ENCODE data around the gene KRT6A.

The KRT6A gene

DNA sequence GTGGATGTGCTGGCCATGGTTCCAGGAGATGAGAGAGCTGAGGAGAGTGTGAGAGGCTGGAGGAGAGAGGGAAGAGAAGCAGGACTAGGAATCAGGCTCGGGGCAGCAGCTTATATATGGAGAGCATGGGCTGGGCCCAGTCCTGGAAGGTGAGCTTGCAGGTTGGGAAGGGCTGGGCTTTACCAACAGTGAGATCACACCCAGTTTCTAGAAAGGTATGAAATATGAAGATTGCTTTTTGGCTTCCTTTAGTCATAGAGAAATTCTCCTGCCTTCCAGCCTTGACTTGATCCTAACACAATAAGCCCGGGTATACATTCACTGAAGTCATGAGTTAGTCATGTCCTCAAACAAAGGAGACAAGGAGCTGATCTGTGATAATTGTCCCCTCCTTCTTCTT, at the start of gene KRT6A:
Gene KRT6A, minus strand, starts transcription at position 86 of the 400 bp plus-strand sequence. Its CDS starts 69 bp downstream, at position 17.
- FAIRE-seq (no peak), DNase-seq (ENCODE audit: low spot score) (no peak)

DNA sequence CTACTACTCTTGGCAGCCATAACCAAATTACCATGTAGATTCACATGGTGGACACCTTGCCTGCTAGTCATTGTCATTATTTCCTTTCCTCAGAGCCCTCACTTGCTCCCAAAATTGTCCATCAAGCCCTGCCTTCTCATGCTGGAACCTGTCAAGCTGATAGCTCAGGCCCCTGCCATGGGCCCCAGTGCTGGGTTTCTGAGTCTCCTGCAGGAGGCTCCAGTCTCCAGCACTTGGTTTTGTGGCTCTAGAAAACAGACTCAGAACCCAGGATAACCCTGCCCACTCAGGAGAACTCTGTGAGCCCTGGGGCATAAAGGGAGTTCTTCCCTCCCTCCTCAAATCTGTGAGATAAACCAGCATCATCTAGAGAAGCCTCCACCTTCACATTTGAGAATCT, 49.1 kb upstream of the KRT6A start:
- no peak for FAIRE-seq

DNA sequence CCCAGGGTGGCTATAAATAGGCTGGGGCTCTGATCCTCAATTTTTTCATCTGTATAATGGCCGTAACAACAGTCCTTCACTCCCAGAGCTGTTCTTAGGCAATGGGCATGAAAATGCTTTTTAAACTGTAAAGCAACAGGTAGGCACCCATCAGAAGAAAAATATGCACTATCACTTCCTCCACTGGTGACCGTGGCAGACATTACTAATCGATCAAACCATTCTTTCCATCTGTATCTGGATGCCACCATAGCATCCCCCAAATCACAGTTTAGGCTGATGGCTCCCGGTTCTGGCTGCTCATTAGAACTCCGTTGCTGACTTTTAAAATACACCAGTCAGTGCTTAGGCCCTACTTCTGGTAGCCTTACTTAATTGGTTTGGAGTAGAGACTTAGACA, 48.7 kb upstream of the KRT6A start:
- FAIRE-seq = peak; percentile 37
- no peak for DNase-seq (ENCODE audit: low spot score)

More for the DNA sequence above, 49.1 kb upstream of the KRT6A start:
- DNase-seq (ENCODE audit: low spot score) = no peak

DNA sequence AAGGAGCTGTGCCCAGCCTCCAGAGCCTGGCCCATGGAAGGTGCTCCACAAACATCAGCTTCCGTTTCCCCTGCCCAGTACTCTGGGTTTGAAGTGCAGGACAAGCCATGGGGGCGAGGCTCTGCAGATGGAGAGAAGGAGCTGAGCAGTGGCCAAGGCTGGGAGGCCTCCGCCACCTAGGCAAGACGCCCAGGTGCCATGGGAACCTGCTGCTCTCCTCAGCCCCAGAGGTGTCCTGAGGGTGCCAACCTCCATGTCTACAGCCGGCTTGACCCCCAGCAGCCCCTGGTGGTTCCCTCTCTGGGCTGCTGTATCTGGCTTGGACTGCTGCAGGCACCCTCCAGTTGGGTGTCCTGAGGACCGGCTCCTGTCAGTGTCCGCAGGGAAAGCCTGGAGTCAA, 47.5 kb upstream of the KRT6A start:
- DNase-seq (ENCODE audit: low spot score) (no peak), FAIRE-seq (no peak)

DNA sequence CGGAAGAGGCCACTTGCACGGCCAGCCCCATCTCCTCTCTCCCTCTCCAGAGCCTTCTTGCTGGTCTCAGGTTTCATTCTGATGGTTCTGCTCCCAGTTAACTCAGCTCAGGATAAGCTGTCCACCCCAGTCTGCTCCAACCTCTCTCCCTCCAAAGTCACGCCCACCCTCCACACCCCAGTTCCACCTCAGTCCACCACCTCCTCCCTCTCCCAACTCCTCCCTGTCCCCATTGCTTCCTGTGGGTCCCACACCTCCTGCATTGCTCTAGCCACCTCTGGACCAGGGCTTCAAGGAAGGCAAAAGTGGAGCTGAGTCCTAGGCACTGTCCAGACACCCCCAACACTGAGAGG, 46.7 kb upstream of the KRT6A start:
- no peak for FAIRE-seq
- no peak for DNase-seq (ENCODE audit: low spot score)

DNA sequence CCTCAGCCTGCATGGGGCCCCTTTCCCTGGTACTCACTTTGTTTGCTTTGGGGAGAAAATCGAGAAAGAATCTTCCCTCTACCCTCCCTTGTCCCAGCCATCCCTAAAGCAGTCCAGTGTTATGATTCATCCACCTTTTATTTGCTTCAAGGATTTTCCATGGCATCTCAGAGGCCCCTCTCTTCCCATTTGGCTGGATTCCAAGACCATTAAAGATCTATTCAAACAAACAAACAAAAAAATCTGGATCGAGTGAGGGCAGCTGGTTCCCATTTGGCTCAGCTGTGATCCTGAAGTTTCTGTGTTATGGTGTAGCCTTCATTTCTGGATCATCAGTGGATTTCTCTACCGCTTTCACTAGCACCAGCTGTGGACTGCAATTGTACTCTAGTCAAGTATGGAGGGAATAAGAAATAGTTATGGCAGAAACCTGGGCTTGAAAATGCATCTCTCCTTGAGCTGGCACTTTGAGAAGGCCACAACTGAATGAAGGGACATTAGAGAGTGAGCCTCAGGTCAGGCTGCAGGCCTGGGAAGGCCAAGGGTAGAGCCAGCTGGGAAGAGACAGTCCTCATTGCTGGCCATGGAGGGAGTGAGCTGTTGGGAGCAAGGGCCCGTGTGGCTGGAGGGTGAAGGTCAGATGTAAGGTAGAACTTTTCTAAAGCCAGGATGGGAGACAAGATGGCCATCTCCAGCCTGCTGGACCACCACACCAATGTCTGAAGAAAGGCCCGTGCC, 46.2 kb upstream of the KRT6A start:
- FAIRE-seq (peak; percentile 46), DNase-seq (ENCODE audit: low spot score) (peak; percentile 86)

DNA sequence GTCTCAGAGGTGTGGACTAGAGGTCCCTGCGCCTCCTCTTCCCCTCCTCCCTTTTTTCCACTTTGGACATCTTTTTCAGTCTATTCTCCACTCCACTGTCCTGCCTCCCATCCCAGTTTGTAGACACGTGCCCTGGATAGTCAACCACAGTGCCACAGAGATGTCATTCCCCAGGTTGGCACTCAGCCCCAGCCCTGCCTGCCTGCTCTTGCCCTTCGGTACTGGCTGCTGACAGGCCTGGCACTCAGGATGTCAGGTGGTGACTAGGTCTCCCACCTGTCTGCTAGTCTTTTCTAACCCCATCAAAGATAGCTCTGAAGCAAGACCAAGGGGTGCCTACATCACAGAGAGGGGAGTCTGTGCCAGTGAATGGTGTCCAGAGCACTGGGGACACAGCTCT, 44.0 kb upstream of the KRT6A start:
- FAIRE-seq (no peak), DNase-seq (ENCODE audit: low spot score) (no peak)

DNA sequence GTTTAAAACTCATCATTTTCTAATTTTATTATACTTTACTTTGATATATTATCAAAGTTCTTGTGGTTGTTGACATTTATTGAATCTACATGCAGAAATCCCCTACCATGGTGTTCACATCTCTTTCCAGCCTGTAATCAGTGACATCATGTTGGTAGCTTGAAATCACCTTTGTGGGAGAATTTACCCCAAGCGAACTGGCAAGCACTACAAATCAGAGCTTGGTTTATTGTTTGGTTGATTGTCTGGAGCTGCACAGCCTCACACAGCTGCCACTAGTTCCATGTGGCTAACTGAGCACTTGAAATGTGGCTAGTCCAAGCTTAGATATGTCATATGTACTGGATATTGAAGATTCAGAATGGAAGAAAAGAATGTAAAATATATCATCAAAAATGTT, 42.5 kb upstream of the KRT6A start:
- DNase-seq (ENCODE audit: low spot score) = no peak
- FAIRE-seq = no peak

DNA sequence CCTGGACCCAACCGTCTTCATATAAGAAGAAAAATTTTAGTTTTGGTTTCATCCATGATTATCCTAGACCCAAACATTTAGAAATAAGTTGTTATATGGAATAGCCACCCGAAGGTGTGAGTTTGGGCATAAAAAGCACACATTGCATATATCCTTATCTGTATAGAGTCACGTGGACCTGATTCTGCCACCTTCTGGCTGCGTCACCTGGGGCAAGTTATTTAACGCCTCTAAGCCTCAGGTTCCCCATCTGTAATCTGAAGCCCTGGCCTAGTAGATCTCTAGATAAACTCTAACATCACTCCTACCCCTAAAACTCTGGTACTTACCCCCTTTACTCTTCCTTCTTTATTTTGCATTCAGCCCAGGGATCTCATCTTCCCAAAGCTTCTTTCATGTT, 41.4 kb upstream of the KRT6A start:
- FAIRE-seq = no peak
- no peak for DNase-seq (ENCODE audit: low spot score)

DNA sequence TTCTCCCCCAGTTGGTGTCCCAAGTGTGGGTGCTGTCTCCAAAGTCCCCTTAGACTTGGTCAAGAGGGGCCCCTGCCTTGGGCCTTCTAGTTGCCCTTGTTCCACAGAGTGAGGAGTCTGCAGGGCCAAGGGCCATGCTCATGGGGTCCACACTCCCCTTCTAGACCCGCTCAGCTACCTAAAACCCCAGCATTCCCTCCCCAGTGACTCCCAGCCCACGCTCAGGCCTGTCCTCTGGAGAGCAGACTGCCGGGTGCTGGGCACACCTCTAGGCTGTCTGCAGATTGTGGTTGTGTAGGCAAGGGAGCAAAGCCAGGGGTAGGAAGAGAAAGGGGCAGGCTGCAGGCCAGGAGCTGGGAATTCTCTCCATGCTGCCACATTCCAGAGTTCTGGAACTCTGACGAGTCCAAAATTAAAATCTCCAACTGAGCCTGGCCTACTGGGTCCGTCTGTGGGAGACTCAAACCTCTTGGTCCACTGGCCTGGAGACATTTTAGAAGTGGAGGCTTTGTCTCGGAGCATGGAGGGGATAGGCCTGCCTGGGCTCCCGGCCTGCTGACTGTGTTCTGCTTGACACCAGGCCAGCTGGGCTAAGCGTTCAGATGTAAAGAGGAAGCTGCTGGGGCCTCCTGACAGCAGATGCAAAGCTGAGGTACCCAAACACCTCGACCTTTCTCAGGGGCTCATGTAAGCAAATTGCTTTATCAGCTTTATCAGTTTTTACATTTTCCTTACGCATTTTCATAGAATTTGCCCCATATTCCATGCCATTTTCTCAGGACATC, 40.8 kb upstream of the KRT6A start:
- FAIRE-seq (no peak), DNase-seq (ENCODE audit: low spot score) (no peak)

DNA sequence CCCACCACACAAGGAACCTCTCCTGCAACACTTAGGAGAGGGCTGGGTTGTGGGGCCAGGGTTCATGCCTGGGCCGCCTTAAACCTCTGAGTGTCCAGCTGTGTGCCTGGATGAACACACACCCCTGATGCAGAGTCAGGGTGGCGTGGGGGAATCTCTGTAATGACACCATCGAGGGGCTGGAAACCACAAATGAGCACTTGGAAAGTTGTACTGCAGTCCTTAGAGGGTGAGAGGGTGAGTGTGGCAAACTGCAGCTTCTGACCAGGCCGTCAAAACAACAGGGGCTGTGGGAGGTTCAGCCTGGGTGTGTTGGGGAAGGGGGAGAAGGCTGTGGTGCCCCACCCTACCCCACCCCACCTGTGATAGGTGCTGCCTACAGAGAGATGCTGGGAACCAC, 39.6 kb upstream of the KRT6A start:
- FAIRE-seq = no peak

DNA sequence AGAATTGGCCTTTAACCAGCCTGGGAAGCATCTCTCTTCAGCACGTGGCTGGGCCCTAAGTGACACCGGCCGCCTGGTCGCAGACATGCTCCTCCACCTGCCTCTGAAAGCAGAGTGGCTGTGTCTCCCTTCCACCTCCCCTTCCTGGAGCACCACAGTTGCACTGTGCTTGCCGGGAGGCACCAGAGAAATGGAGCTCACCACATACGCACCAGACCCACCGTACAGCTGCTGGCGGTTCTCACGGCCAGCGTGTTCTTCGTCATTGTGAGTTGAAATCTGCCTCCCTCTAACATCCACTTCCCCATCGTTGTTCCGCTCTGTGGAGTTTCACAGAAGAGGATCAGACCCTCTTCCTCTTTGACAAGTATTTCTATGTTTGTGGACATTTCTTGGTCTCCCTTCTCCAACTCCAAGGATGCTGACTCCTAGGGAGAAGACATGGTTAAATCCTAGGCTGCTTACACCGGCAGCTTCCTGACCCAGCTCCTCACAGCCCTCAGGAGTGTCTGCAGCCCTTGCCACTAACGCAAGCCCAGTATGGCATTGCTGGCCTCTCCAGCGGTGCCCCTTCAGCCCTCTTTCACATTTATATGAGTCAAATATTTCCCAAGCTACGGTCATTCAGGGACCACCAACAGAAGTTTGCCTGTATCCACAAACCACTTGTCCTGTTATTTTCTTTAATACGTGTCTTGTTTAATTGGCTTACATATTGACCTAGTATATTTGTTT, 38.7 kb upstream of the KRT6A start:
- DNase-seq (ENCODE audit: low spot score) (no peak), FAIRE-seq (no peak)

More for the DNA sequence above, 39.6 kb upstream of the KRT6A start:
- DNase-seq (ENCODE audit: low spot score) = no peak

DNA sequence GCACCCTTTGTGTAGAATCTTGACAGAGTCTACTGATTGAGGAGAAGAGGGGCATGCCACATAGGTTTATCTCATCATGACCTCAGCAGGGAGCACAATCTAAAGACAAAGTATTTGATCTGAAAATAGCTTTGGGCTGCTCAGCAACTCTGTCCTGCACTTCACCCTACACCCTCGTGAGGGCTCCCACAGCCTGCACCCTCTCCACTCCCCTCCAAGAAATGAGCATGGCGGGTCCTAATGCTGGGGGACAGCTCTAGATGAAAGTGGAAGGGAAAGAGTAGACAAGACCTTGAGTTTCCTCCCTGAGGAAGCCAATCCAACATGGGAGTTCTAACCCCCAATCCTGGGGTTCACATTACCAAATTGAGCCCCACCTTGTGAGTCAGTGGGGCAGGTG, 37.8 kb upstream of the KRT6A start:
- FAIRE-seq (no peak), DNase-seq (ENCODE audit: low spot score) (no peak)

DNA sequence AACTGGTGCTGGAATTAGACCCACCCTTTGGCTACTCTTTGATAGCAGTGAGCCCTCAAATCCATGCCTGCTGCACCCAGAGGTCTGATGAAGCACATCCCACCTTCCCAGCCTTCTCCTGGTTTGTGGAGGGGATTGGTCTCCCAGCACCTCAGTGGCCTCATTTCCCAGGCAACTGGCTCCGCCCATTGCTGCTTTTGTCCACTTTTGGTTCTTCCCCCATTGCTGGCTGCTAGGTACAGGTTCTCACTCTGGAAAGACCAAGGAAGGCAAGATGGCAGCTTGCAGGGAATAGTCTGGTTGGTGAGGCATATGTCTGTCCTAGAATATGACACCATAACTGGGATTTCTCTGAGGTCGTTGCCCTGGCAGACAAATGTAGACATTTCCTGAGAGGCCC, 37.3 kb upstream of the KRT6A start:
- no peak for DNase-seq (ENCODE audit: low spot score)
- no peak for FAIRE-seq

DNA sequence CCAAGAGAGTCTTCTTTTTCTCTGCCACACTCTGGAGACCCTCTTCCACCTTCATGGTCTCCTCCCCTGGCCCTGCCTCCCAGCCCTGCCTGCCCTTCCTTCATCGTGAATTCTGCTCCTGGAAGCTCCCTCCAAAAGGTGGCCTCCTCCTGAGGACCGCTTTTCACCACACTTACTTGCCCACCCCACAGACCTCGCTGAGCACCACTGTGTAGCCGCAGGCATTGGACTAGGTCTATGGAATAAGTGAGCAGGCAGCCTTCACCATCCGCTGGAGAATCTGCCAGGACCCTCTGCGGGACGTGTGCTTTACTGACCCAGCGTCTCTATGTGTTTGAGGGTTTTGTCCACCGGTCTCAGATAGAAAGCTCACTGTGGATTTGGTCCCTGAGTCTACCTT, 36.8 kb upstream of the KRT6A start:
- DNase-seq (ENCODE audit: low spot score) (no peak), FAIRE-seq (no peak)

DNA sequence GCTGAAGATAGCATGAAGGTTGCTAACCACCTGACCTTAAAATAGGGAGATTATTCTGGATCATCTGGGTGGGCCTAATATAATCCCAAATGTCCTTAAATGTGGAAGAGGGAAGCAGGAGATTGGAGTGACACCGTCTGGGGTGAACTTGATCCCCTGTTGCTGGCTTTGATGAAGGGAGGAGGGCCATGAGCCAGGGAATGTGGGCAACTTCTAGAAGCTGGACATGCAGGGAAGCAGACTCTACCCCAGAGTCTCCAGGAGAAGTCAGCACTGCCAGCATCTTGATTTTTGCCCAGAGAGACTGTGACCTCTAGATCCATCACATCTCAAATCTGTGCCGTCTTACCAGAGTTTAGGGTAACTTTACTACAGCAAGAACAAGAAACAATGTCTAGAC, 36.4 kb upstream of the KRT6A start:
- DNase-seq (ENCODE audit: low spot score) (no peak), FAIRE-seq (no peak)

DNA sequence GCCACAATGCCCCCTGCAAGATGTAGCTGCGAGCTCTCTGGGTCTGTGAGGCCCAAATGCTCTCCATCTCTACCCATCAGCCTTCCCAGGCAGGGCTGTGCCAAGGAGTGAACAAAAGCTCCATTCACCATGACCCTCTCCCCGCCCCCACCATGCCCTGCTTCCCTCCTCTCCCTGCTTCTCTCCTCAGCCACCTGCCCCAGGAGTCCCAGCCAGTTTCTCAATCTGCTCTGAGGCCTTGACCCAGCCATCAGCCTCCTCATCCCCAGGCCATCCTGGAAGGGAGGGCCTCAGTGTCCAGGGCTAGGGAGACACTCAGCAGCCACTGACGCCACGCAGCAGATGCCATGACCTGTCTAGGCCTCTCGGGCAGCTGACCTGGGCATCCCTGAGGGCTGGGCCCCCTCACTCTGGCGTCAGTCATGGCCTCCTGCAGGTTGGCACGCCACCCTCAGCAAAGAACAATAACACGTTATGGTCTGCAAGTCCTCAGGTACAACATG, 35.6 kb upstream of the KRT6A start:
- peak; percentile 53 for FAIRE-seq
- DNase-seq (ENCODE audit: low spot score) = no peak

DNA sequence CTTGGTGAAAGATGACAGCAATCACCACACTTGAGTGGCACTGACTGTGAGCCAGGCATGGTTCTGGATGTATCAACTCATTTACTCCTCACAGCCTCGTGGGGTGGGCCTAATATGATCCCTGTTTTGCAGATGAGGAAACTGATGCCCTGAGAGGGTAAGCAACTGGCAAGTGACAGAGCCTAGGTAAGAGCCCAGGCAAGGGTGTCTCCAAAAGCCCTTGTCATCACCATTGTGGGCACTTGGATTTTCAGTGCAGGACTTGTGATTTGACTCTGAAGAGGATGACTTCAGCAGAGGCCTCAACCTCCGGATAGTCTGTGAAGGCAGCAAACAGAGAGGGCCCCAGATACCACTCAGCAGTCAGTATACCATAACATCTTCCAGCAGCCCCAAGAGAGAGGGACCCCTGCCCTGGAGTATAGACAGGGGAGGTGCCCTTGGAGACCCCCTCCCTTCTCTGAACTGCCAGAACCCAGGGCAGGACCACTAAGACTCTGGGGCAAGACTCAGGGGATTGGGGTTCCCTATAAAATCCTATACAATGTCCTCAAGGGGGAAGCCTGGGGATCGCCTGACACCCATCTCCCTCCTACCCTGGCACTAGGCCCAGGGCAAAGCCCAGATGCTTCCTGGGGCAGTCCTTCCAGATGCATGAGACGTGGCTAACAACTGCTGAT, 34.2 kb upstream of the KRT6A start:
- DNase-seq (ENCODE audit: low spot score) = no peak
- no peak for FAIRE-seq

DNA sequence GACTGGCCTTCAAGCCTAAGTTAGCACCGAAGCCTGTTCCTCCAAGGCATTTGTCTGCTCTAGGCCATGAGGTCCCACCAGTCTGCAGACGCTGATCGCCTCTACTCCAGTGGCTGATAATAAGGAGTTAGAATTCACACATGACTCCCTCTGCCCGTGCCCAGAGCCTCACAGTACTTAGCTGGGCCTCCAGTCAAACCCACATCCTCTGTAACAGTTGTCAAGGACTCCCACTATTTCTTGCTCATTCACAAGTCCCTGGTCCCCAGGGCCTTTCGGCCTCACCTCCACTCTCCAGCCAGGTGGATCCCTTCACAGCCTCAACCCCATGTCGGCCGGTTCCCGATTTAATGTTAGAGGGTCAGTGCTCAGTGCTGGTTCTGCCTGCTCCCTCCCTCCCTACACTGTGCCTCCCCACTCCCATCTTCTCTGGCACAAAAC, 33.5 kb upstream of the KRT6A start:
- DNase-seq (ENCODE audit: low spot score) (no peak), FAIRE-seq (no peak)

DNA sequence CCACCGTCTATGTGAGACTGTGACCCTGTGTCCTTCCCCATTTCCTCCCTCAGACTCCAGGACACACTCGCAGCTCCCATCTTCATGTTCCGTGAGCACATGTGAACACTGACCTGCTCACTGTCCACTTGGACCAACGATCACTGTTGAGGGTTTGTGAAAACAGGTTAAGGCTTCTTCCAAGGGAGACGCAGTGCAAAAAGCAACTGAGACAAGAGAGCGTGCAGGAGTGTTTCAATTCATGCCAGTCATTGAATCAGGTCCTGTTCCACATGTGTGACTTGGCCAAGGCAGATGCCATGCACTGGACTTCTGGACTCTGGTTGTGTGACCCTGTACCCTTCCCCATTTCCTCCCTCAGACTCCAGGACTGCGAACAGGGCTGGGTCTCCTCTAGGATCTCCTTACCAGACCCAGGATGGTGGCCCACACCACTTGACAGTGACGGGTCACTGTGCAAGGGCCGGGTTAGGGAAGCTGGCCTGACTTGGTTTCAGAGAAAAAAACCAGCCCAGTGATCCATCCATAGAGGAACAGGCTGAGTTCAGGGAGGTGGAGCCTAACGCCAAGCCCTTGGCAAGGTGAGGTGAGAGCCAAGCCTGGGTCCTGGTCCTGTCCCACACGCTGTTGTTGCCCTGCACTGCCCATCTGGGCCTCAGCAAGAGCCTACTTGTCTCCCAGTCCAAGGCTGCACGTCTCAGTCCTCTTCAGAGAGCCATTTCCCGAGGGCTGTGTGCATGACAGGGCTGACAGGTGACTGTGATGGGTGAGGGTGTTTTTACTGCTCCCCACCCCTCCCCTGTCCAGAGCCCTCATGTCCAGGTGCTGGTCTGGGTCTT, 32.8 kb upstream of the KRT6A start:
- no peak for FAIRE-seq
- no peak for DNase-seq (ENCODE audit: low spot score)
